ENCODE data around the gene ZNF205. TPM values are rescaled to one million over a fixed set of nuclear protein-coding genes. Genes with fewer than 3 reads are reported as not detected.

The ZNF205 gene
- polyA plus RNA-seq, 1 of the 3 experiments (the other 2 are of a cell fraction) = 9.7 TPM

DNA sequence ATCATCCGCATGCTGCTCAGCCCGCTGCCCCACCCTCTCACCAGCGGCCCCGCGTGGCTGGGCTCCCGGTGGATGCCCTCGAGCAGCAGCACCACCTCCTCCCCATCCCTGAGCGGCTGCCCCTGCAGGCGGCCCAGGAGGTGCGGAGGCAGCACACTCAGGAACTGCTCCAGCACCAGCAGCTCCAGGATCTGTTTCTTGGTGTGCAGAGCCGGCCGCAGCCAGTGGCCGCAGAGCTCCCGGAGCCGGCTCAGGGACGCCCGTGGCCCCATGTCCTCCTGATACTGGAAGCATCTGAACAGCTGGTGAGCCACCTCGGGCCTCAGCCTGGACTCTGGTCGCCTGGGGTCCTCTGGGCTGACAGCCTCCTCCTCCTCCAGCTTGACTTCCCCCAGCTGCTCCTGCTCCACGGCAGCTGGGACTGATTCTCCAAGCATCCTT, 19.9 kb upstream of the ZNF205 start:
- TF ChIP-seq GATA2 (CRISPR knock-in tag; IDR thresholded peaks at IDR 0.05) (no peak), SMC3 (IDR thresholded peaks at IDR 0.05; ENCODE audit: low read depth, low read length) (no peak)
- TF ChIP-seq, protein P1, sequence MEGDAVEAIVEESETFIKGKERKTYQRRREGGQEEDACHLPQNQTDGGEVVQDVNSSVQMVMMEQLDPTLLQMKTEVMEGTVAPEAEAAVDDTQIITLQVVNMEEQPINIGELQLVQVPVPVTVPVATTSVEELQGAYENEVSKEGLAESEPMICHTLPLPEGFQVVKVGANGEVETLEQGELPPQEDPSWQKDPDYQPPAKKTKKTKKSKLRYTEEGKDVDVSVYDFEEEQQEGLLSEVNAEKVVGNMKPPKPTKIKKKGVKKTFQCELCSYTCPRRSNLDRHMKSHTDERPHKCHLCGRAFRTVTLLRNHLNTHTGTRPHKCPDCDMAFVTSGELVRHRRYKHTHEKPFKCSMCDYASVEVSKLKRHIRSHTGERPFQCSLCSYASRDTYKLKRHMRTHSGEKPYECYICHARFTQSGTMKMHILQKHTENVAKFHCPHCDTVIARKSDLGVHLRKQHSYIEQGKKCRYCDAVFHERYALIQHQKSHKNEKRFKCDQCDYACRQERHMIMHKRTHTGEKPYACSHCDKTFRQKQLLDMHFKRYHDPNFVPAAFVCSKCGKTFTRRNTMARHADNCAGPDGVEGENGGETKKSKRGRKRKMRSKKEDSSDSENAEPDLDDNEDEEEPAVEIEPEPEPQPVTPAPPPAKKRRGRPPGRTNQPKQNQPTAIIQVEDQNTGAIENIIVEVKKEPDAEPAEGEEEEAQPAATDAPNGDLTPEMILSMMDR (IDR thresholded peaks at IDR 0.05) = peak; percentile 9; the same call in 1 of the 2 replicates
- no peaks in the 10 kb centered on the region for H3K9me2 ChIP-seq
- peaks cover 52% of the 10 kb centered on the region for H3K27me3 ChIP-seq (ENCODE audit: insufficient read depth)
- H4K20me1 ChIP-seq (ENCODE audit: insufficient read depth) = no peaks in the 10 kb centered on the region
- H3K9me3 ChIP-seq = no peaks in the 10 kb centered on the region
- POLR2A ChIA-PET = interaction anchor here (0.6 kb wide), 1 partner anchor 41 kb away, joined by 3 read pairs; no protein-coding TSS in a partner anchor
- H2AFZ ChIP-seq (ENCODE audit: low read depth) = no peak overlapping the region
- 29% methylated on average over 6 of the region's 20 CpGs for WGBS (ENCODE audit: low lambda C conversion rate)
- no peaks in the 10 kb centered on the region; a peak in 1 of 4 replicates for H3K4me1 ChIP-seq (ENCODE audit: control insufficient read depth in 1 of 2, insufficient read depth in 2 of 2, low read depth in 1 of 2, low read length in 1 of 2)
- H3K79me2 ChIP-seq (ENCODE audit: insufficient read depth) = no peaks in the 10 kb centered on the region
- H3K27ac ChIP-seq (ENCODE audit: low read depth in 2 of 2, low read length in 1 of 2) = no peak overlapping the region
- no peak overlapping the region for H3K4me3 ChIP-seq (ENCODE audit: low read depth in 2 of 2, low read length in 1 of 2)
- H3K9ac ChIP-seq = no peak overlapping the region
- H3K4me2 ChIP-seq = no peak overlapping the region
- no peaks in the 10 kb centered on the region for H3F3A ChIP-seq (replicated peaks; ENCODE audit: insufficient read depth)
- H3K36me3 ChIP-seq (replicated peaks in 1 of 2; ENCODE audit: control insufficient read depth in 1 of 2, insufficient read depth in 2 of 2, low read length in 1 of 2) = no peaks in the 10 kb centered on the region
- CTCF ChIA-PET = interaction anchor here (1.3 to 2.4 kb wide), 5 partner anchors 34 to 64 kb away, joined by 6 to 15 read pairs (median 8); no protein-coding TSS in a partner anchor
- peak; percentile 50 for DNase-seq

DNA sequence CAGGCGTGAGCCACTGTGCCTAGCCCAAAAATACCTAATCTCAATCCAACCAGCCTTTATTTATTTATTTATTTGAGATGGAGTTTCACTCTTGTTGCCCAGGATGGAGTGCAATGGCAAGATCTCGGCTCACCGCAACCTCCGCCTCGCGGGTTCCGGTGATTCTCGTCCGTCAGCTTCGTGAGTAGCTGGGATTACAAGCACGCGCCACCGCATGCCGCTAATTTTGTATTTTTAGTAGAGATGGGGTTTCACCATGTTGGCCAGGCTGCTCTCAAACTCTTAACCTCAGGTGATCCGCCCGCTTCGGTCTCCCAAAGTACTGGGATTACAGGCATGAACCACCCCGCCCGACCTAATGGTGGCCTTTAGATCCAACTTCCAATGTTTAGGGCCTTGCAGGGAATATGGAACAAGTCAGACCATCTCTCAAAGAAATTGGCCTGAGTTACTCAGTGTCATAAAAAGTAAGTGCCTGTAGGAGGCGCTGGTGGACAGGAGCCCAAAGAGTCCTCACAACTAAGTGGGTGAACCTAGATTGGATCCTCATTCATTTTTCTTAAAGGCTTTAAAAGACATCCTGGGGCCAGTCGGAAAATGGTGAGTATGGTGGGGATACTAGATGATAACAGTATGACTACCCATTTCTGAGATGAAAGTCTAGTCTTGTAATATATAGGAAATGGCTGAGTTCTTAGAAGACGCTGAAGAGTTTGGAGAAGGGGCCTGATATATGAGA, 17.9 kb upstream of the ZNF205 start:
- peak; percentile 59 for DNase-seq
- ChIA-PET POLR2A (no interaction called here), CTCF (interaction anchor here (1.0 to 2.4 kb wide), 5 partner anchors 30 to 74 kb away, joined by 3 to 15 read pairs (median 4); no protein-coding TSS in a partner anchor)
- H3K27ac ChIP-seq (ENCODE audit: low read depth in 2 of 2, low read length in 1 of 2) = no peak overlapping the region
- no peaks in the 10 kb centered on the region for H4K20me1 ChIP-seq (ENCODE audit: insufficient read depth)
- H3K4me3 ChIP-seq (ENCODE audit: low read depth in 2 of 2, low read length in 1 of 2) = no peak overlapping the region; a peak in 1 of 4 replicates
- H2AFZ ChIP-seq (ENCODE audit: low read depth) = no peak overlapping the region
- TF ChIP-seq, protein P2, sequence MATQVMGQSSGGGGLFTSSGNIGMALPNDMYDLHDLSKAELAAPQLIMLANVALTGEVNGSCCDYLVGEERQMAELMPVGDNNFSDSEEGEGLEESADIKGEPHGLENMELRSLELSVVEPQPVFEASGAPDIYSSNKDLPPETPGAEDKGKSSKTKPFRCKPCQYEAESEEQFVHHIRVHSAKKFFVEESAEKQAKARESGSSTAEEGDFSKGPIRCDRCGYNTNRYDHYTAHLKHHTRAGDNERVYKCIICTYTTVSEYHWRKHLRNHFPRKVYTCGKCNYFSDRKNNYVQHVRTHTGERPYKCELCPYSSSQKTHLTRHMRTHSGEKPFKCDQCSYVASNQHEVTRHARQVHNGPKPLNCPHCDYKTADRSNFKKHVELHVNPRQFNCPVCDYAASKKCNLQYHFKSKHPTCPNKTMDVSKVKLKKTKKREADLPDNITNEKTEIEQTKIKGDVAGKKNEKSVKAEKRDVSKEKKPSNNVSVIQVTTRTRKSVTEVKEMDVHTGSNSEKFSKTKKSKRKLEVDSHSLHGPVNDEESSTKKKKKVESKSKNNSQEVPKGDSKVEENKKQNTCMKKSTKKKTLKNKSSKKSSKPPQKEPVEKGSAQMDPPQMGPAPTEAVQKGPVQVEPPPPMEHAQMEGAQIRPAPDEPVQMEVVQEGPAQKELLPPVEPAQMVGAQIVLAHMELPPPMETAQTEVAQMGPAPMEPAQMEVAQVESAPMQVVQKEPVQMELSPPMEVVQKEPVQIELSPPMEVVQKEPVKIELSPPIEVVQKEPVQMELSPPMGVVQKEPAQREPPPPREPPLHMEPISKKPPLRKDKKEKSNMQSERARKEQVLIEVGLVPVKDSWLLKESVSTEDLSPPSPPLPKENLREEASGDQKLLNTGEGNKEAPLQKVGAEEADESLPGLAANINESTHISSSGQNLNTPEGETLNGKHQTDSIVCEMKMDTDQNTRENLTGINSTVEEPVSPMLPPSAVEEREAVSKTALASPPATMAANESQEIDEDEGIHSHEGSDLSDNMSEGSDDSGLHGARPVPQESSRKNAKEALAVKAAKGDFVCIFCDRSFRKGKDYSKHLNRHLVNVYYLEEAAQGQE (IDR thresholded peaks at IDR 0.05; ENCODE audit: low read depth, low read length) = no peak
- TF ChIP-seq TAF1 (IDR thresholded peaks at IDR 0.05; ENCODE audit: borderline replicate concordance, low read depth, low read length) = no peak
- TF ChIP-seq RAD21 (IDR thresholded peaks at IDR 0.05; ENCODE audit: low read length) = peak; percentile 52
- no peak for TF ChIP-seq RFX5 (IDR thresholded peaks at IDR 0.05; ENCODE audit: low read length)
- no peak for TF ChIP-seq FOSL2 (IDR thresholded peaks at IDR 0.05; ENCODE audit: borderline replicate concordance, low read depth)
- no peak for TF ChIP-seq NRF1 (IDR thresholded peaks at IDR 0.05; ENCODE audit: low read depth, low read length)
- TF ChIP-seq SMC3 (IDR thresholded peaks at IDR 0.05; ENCODE audit: low read depth, low read length) = no peak
- TF ChIP-seq, protein P1 (IDR thresholded peaks at IDR 0.05) = peak; percentile 62
- H3K9me3 ChIP-seq = no peaks in the 10 kb centered on the region
- H3K9ac ChIP-seq = no peak overlapping the region
- peaks cover 38% of the 10 kb centered on the region for H3K27me3 ChIP-seq (ENCODE audit: insufficient read depth)
- no peaks in the 10 kb centered on the region for H3K36me3 ChIP-seq (replicated peaks in 1 of 2; ENCODE audit: control insufficient read depth in 1 of 2, insufficient read depth in 2 of 2, low read length in 1 of 2)
- H3F3A ChIP-seq (replicated peaks; ENCODE audit: insufficient read depth) = peaks cover 4% of the 10 kb centered on the region
- no peaks in the 10 kb centered on the region for H3K79me2 ChIP-seq (ENCODE audit: insufficient read depth)
- H3K4me1 ChIP-seq (ENCODE audit: control insufficient read depth in 1 of 2, insufficient read depth in 2 of 2, low read depth in 1 of 2, low read length in 1 of 2) = peaks cover 0 to under 1% of the 10 kb centered on the region in 2 experiments; a peak in 2 of 4 replicates
- H3K4me2 ChIP-seq = no peak overlapping the region
- no peaks in the 10 kb centered on the region for H3K9me2 ChIP-seq
- 75% methylated on average over 22 of the region's 22 CpGs for WGBS (ENCODE audit: low lambda C conversion rate)

Measured in SK-N-SH (cell line).